Right lobe of liver (tissue), 6 donors: ENCODE data around the gene RNASE13. TPM values are rescaled to one million over a fixed set of nuclear protein-coding genes. Genes with fewer than 3 reads are reported as not detected.

Source experiments
- ATAC-seq, 4 donors: fragments of 200-7000 bp; cut with Tn5 transposase; one replicate each; pipeline ENCODE4 v1.9.1; 2020; ENCODE audit warnings: mild to moderate bottlenecking in 4 of 4, moderate library complexity in 4 of 4
- DNase-seq, 3 donors: peaks; one replicate each; pipeline ENCODE4 v3.0.0-alpha.2; 2020
- H3K27ac ChIP-seq, 3 donors: fragments of 200-600 bp; one replicate each; pipeline ENCODE4 v1.8.0; 2022
- H3K27me3 ChIP-seq, 2 donors: fragments of 200-600 bp; one replicate each; pipeline ENCODE4 v1.8.0; 2022
- H3K36me3 ChIP-seq, 4 donors: fragments of 200-600 bp; sonication (generic) in 1 of 4; one replicate each; pipeline versions ENCODE4 v1.5.1 to v1.8.0; 2017 to 2022; ENCODE audit warnings: control low read depth in 1 of 4
- H3K4me1 ChIP-seq, 4 donors: fragments of 200-600 bp; sonication (generic) in 1 of 4; one replicate each; pipeline versions ENCODE4 v1.5.1 to v1.8.0; 2017 to 2022; ENCODE audit warnings: control low read depth in 1 of 4
- H3K4me3 ChIP-seq, 3 donors: fragments of 200-600 bp; one replicate each; pipeline ENCODE4 v1.8.0; 2022
- H3K9me3 ChIP-seq, 4 donors: fragments of 200-600 bp; sonication (generic) in 1 of 4; one replicate each; pipeline versions ENCODE4 v1.5.1 to v1.8.0; 2017 to 2022; ENCODE audit warnings: control low read depth in 1 of 4
- CTCF ChIP-seq, 4 donors: fragments of 200-600 bp in 3 of 4; fragments of 450-650 bp in 1 of 4; IDR thresholded peaks; one replicate each; pipeline versions ENCODE4 v1.5.1 to v1.8.0; 2016 to 2022; ENCODE audit warnings: antibody characterized with exemption in 4 of 4, mild to moderate bottlenecking in 2 of 4
- POLR2A ChIP-seq: fragments of 450-650 bp; IDR thresholded peaks from one replicate; pipeline ENCODE4 v1.6.1; 2017; ENCODE audit warnings: antibody characterized with exemption, mild to moderate bottlenecking
- WGBS: methylation state at CpG from one replicate; pipeline ENCODE4 v1.1.6; 2018; ENCODE audit warnings: low coverage, low lambda C conversion rate; ENCODE audit not compliant: insufficient coverage; ENCODE audit errors: missing lambda C conversion rate; 5-methylcytosine and 5-hydroxymethylcytosine counted together
- intact Hi-C, 2 donors: fragments of 100-400 bp; cut with DNase I; formaldehyde crosslinking; loops; one replicate each; pipeline versions ENCODE4 v1.11.2 to v1.14.1; 2022
- total RNA-seq, 6 experiments: library from RNA; depleted of rRNA in 2 of 6; stranded (reverse); fragments of >200 nt in 2 of 6; fragmentation: NEBNext Ultra II Directional in 3 of 6; extraction: Animal tissue kit (Norgen Biotek cat#: 25700) in 3 of 6; gene quantifications; one replicate each; pipeline versions ENCODE4 v1.1.0 to v1.2.4, GENCODE V29; 2016 to 2023
- donor health status: DM: no; HTN: yes; CAD: no.
- donor health status: DM: no; HTN: no; CAD: no.
- donor health status: DM: no; HTN: no; CAD: no.
- donor health status: DM: no; HTN: yes; CAD: no.
- donor health status: DM: no; HTN: yes; CAD: no.

The RNASE13 gene
- total RNA-seq, 6 experiments from 2014 or later = not detected

- peaks cover 0 to under 1% (median 0%) of the 10 kb centered on the region in 4 donors for H3K36me3 ChIP-seq
- H3K27ac ChIP-seq = no peak overlapping the region
- intact Hi-C loops = no loop called here
- H3K4me3 ChIP-seq = no peak overlapping the region
- TF ChIP-seq CTCF (IDR thresholded peaks at IDR 0.05) = no peak
- no peak for TF ChIP-seq POLR2A
- H3K4me1 ChIP-seq = peaks cover 0 to 8% (median 2%) of the 10 kb centered on the region in 4 donors
- ATAC-seq (no peak), DNase-seq (no peak)
- no peaks in the 10 kb centered on the region for H3K27me3 ChIP-seq
- H3K9me3 ChIP-seq = no peaks in the 10 kb centered on the region
- no CpG with 5 or more reads among the region's 3 CpGs for WGBS
Observed at GRCh38 chr14:21026988-21027315, 7.7 kb downstream of the RNASE13 start.

- Histone ChIP-seq H3K4me3 (no peak overlapping the region), H3K27ac (peak overlapping the region in 2 of 3 donors; percentile 40 to 79), H3K9me3 (no peaks in the 10 kb centered on the region), H3K4me1 (peaks cover 0 to 8% (median 2%) of the 10 kb centered on the region in 4 donors), H3K36me3 (peaks cover 0 to 6% (median under 1%) of the 10 kb centered on the region in 4 donors), H3K27me3 (no peaks in the 10 kb centered on the region)
- ATAC-seq = no peak
- 65% methylated on average over 6 of the region's 7 CpGs for WGBS
- TF ChIP-seq CTCF (IDR thresholded peaks at IDR 0.05) = no peak
- TF ChIP-seq POLR2A = no peak
- no peak for DNase-seq
- intact Hi-C loops = no loop called here
Observed at GRCh38 chr14:21026274-21026987, 8.2 kb downstream of the RNASE13 start.

GRCh38 chr14:21025371-21026273, 9.0 kb downstream of the RNASE13 start:
- peaks cover 0 to 8% (median 2%) of the 10 kb centered on the region in 4 donors for H3K4me1 ChIP-seq
- DNase-seq (peak; percentile 54 to 79 (median 75)), ATAC-seq (peak; percentile 31 to 41 (median 34))
- peak overlapping the region; percentile 72 to 89 (median 79) for H3K27ac ChIP-seq
- no peak for TF ChIP-seq CTCF (IDR thresholded peaks at IDR 0.05)
- no peak for TF ChIP-seq POLR2A
- H3K4me3 ChIP-seq = peak overlapping the region; percentile 92 to 100 (median 98)
- no peaks in the 10 kb centered on the region for H3K27me3 ChIP-seq
- WGBS = 5% methylated on average over 19 of the region's 58 CpGs
- no peaks in the 10 kb centered on the region for H3K9me3 ChIP-seq
- intact Hi-C loops = no loop called here
- H3K36me3 ChIP-seq = peaks cover 0 to 14% (median 5%) of the 10 kb centered on the region in 4 donors

GRCh38 chr14:21024585-21025370, 9.8 kb downstream of the RNASE13 start, which contains the start of gene NDRG2:
TSS of gene NDRG2 (minus strand) at chr14:21025061. CDS start at chr14:21023315, 1,746 bp downstream.
- ATAC-seq = peak; percentile 83 to 88 (median 86)
- H3K4me3 ChIP-seq = peak within 1 kb of the TSS; percentile 92 to 100 (median 98)

More at GRCh38 chr14:21024585-21025370, 9.8 kb downstream of the RNASE13 start, which contains the start of gene NDRG2:
- 0% methylated on average over 14 of the region's 72 CpGs for WGBS
- peak within 1 kb of the TSS; percentile 72 to 89 (median 79) for H3K27ac ChIP-seq
- H3K9me3 ChIP-seq = no peaks in the 10 kb centered on the region
- DNase-seq = peak; percentile 89 to 91 (median 91)
- H3K4me1 ChIP-seq = peaks cover 0 to 8% (median 2%) of the 10 kb centered on the region in 4 donors
- intact Hi-C loops = no loop called here
- peaks cover 0 to 22% (median 9%) of the 10 kb centered on the region in 4 donors for H3K36me3 ChIP-seq
- no peaks in the 10 kb centered on the region for H3K27me3 ChIP-seq
- TF ChIP-seq CTCF (IDR thresholded peaks at IDR 0.05) (no peak), POLR2A (peak; percentile 56)
